HG03039 (cell line): ENCODE results near the gene PRKAB1.
"Not testable (repeated sequence)": the region's sequence is repeated elsewhere in the genome, so short reads cannot be mapped to it uniquely, and the experiment has no call there.

Source experiments
- ATAC-seq: cut with Tn5 transposase; IDR thresholded peaks from one replicate; pipeline ENCODE4 v1.9.1; 2021; ENCODE audit warnings: mild to moderate bottlenecking, moderate library complexity; ENCODE audit not compliant: unreplicated experiment

The PRKAB1 gene

GRCh38 chr12:119683816-119684215 is 15.9 kb downstream of the PRKAB1 start:
- no peak for ATAC-seq

- ATAC-seq = no peak
These were observed 16.9 kb downstream of the PRKAB1 start for GRCh38 chr12:119684711-119685369.

GRCh38 chr12:119685375-119685774 is 17.4 kb downstream of the PRKAB1 start:
- no peak for ATAC-seq

- ATAC-seq = no peak
These were observed 18.4 kb downstream of the PRKAB1 start for GRCh38 chr12:119686355-119686754.

GRCh38 chr12:119686776-119687175 is 18.8 kb downstream of the PRKAB1 start:
- ATAC-seq = no peak

GRCh38 chr12:119687406-119687805 is 19.5 kb downstream of the PRKAB1 start:
- no peak for ATAC-seq

GRCh38 chr12:119687879-119688278 is 19.9 kb downstream of the PRKAB1 start:
- no peak for ATAC-seq

- ATAC-seq = no peak
These were observed 22.1 kb downstream of the PRKAB1 start for GRCh38 chr12:119689935-119690500.

- ATAC-seq = no peak
These were observed 23.4 kb downstream of the PRKAB1 start for GRCh38 chr12:119691202-119691810.

GRCh38 chr12:119692410-119692809 is 24.5 kb downstream of the PRKAB1 start:
- ATAC-seq = no peak

GRCh38 chr12:119692997-119693396 is 25.1 kb downstream of the PRKAB1 start:
- ATAC-seq = no peak

GRCh38 chr12:119693511-119693910 is 25.6 kb downstream of the PRKAB1 start:
- no peak for ATAC-seq

GRCh38 chr12:119694111-119694510 is 26.2 kb downstream of the PRKAB1 start:
- ATAC-seq = no peak

- no peak for ATAC-seq
These were observed 27.1 kb downstream of the PRKAB1 start for GRCh38 chr12:119695034-119695433.

GRCh38 chr12:119696943-119697342 is 29.0 kb downstream of the PRKAB1 start:
- ATAC-seq = no peak

GRCh38 chr12:119699199-119699760 is 31.3 kb downstream of the PRKAB1 start:
- no peak for ATAC-seq

- ATAC-seq = no peak
These were observed 32.1 kb downstream of the PRKAB1 start for GRCh38 chr12:119700078-119700477.

GRCh38 chr12:119704065-119704747 is 36.3 kb downstream of the PRKAB1 start:
- ATAC-seq = no peak

- no peak for ATAC-seq
These were observed 37.2 kb downstream of the PRKAB1 start for GRCh38 chr12:119705182-119705581.

GRCh38 chr12:119706427-119706826 is 38.5 kb downstream of the PRKAB1 start:
- not testable (repeated sequence) for ATAC-seq

- ATAC-seq = no peak
These were observed 42.5 kb downstream of the PRKAB1 start for GRCh38 chr12:119710374-119710964.
